Transverse colon (tissue), 4 donors: ENCODE measurements around the gene RAPGEF6.

Experiments
- CTCF ChIP-seq, 5 experiments: fragments of 200-600 bp in 3 of 5; fragments of 450-650 bp in 2 of 5; sonication (generic) in 3 of 5; IDR thresholded peaks; 1 replicate in 2 of 5; 2 replicates in 3 of 5; pipeline ENCODE4 v1.5.1; 2016 to 2017; ENCODE audit warnings: antibody characterized with exemption in 5 of 5, inconsistent platforms in 3 of 5, mild to moderate bottlenecking in 2 of 5, moderate library complexity in 1 of 5
- POLR2A ChIP-seq: fragments of 450-650 bp; IDR thresholded peaks from one replicate; pipeline ENCODE4 v1.6.1; 2016; ENCODE audit warnings: antibody characterized with exemption, mild to moderate bottlenecking, moderate library complexity
- POLR2AphosphoS5 ChIP-seq, 3 donors: sonication (generic); formaldehyde crosslinking; IDR thresholded peaks; one replicate each; pipeline ENCODE4 v1.6.1; 2016; ENCODE audit warnings: antibody characterized with exemption in 3 of 3

GRCh38 chr5:131400585-131400984 is 234.4 kb downstream of the RAPGEF6 start:
- no peak for TF ChIP-seq CTCF (IDR thresholded peaks at IDR 0.05)
- TF ChIP-seq POLR2AphosphoS5 (IDR thresholded peaks at IDR 0.05), result no peak
- TF ChIP-seq POLR2A, result no peak
